Inflammatory macrophage treated with lipopolysaccharide for 1 hour (primary cell): ENCODE results near the gene PRDX6.
"Not testable (repeated sequence)": the region's sequence is repeated elsewhere in the genome, so short reads cannot be mapped to it uniquely, and the experiment has no call there.

Experiments
- DNase-seq, 2 donors: peaks; one replicate each; pipeline ENCODE4 v3.0.0-alpha.2; 2020 to 2022

The PRDX6 gene

DNA sequence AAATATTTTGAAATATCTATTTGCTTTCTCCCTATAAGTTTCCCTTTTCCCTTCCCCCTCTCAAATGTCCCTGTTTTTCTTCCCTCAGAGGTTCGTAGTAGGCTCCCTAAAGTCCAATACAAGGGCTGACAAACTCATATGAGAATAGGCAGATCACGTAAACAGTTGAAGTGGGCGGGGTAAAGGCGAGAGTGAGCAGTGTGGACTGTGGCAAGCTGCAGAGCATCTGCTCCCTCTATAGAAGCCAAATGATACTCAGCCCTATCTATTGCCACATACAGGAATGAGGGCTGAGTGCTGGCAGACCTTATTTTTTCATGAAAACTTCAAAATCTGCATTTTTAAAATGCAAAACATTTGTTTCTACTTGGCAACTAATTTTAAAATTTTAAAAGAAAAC lies 26.3 kb downstream of the PRDX6 start:
- DNase-seq: no peak

GRCh38 chr1:173504268-173504667 lies 27.1 kb downstream of the PRDX6 start:
- no peak for DNase-seq

DNA sequence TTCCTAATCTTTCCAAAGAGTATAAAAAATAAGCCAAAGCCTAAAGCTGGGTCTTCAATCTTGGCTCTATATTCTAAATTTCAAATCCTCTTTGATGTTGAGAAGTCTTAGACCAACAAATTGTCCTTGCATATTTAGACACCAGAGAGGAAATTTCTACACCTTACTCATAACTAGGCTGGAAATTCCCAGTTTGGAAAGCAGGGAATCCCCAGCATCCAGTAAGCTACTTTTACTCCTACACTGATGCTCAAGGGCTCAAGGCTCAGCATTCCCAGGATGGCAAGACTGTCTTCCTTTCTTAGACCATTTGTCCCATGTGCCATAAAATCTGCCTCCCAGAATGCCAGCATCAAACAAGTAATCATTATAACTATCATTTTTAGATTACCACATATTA lies 28.3 kb downstream of the PRDX6 start:
- peak; percentile 8 to 69 for DNase-seq

- no peak for DNase-seq
Observed at GRCh38 chr1:173506437-173506836, 29.3 kb downstream of the PRDX6 start.

GRCh38 chr1:173507205-173507846 lies 30.2 kb downstream of the PRDX6 start:
- DNase-seq: no peak

GRCh38 chr1:173507847-173508209 lies 30.7 kb downstream of the PRDX6 start:
- no peak for DNase-seq

GRCh38 chr1:173508541-173508940 lies 31.4 kb downstream of the PRDX6 start:
- no peak for DNase-seq

GRCh38 chr1:173509797-173510196 lies 32.7 kb downstream of the PRDX6 start:
- no peak for DNase-seq

- not testable (repeated sequence) for DNase-seq
Observed at GRCh38 chr1:173514503-173514902, 37.4 kb downstream of the PRDX6 start.

GRCh38 chr1:173520799-173521198 lies 43.7 kb downstream of the PRDX6 start:
- DNase-seq: no peak

- DNase-seq: no peak
Observed at GRCh38 chr1:173523329-173523728, 46.2 kb downstream of the PRDX6 start.

DNA sequence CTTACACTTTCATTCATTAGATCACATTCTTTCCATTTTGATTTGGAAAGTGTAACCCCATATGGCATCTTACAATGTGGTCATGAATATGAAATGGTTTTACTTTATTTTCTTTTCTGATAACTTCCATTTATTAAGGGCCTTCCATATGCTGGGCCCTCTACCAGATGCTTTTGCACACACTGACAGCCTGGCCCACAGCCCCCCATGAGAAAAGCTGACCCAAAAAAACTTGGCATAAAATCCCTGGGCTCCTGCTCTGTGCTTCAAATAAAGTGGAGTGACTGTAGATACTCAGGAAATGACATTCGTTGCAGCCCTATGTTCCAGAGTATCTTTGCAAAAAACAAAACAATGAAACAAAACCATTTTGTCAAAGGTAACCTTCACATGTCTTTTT lies 48.8 kb downstream of the PRDX6 start:
- DNase-seq: no peak

DNA sequence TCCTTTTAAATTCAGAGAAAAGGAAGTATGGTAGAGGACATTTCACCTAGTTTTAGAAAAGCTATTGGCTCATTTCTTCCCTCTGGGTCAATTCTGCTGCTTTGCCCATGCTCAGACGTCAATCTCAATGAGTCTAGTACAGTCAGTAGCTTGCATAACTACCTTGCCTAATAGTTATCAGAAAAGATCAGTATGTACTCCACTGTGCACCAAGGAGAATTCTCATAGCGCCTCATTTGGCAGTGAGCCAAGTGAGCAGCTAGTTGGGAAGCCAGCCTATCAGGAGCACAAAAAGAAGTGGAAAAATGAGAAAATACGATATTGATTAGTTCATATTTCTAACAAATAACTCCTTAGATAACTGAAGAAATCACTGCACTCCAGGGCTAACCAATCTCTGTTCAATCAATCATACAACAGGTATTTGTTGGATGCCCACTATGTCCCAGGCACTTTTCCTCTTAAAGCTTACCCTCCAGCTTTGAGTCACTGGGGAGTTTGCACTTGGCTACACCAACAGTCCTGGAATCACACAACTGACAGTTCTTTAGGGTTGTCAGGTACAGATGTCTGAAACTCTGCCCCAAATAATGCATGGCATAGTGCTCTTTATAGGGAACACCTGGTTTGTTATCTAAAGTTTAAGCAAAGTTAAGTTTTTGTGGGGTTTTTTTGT lies 50.2 kb downstream of the PRDX6 start:
- no peak for DNase-seq

- no peak for DNase-seq
Observed at GRCh38 chr1:173529106-173529505, 52.0 kb downstream of the PRDX6 start.

DNA sequence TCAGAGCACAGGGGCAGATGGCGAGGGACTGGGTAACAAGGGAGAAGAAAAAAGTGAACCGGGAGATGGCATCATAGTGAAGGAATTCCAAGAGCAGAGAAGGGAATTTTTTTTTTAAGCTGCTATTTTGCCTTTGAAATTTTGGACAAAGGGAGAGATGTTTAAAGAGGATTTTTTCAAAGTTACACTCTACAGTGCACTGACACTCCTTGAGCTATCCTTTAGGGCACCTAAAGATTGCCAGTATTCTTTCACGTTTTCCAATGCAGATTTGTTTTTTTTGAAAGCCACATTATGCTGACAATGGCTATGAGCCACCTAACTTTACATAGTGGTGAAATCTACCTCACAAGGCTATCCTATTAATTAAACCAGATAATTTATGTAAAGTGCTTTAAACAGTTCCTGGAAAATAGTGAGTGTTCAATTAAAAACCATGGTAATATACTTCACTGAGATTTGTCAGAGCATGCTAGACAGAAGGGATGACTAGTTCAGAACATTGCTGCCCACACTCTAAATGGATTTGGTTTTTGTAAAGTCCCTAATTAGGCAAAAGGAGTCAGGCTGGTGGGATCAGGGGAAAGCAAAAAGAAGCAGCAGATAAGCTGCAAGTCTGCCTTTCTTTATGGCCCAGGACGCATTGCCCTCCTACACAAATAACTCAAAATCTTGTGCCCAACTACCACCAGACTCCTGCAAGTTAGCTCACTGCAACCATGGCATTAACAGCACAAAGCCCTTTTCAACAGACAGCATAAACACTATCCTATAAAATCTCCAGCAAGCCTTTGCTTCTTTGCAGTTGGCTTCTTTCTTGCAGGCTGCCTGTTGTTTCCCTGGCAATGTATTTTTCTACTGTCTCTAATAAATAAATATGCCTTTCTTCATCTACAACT lies 53.9 kb downstream of the PRDX6 start:
- DNase-seq: no peak

GRCh38 chr1:173532237-173532636 lies 55.1 kb downstream of the PRDX6 start:
- DNase-seq: peak in 1 of 2 donors; percentile 14

GRCh38 chr1:173536223-173536622 lies 59.1 kb downstream of the PRDX6 start:
- no peak for DNase-seq
